GM23338 (cell line): ENCODE results near the gene SLC48A1.
"Not testable (repeated sequence)": the region's sequence is repeated elsewhere in the genome, so short reads cannot be mapped to it uniquely, and the experiment has no call there.

Experiments
- CREB1 ChIP-seq: fragments of 250-450 bp; sonication (Bioruptor Pico); IDR thresholded peaks from 2 replicates; pipeline ENCODE4 v1.5.0; 2020; ENCODE audit warnings: low read depth, mild to moderate bottlenecking, moderate library complexity
- CTCF ChIP-seq, 2 experiments: fragments of 200-600 bp in 1 of 2; sonication (generic) in 1 of 2; conservative IDR thresholded peaks; 2 replicates each; pipeline versions ENCODE4 v1.5.1 to v1.6.1; 2016 to 2017; ENCODE audit warnings: antibody characterized with exemption in 2 of 2, low read depth in 2 of 2, mild to moderate bottlenecking in 2 of 2, moderate library complexity in 1 of 2
- EZH2 ChIP-seq: fragments of 200-600 bp; sonication (generic); IDR thresholded peaks from one replicate; pipeline ENCODE4 v1.8.0; 2017; ENCODE audit warnings: antibody characterized with exemption, mild to moderate bottlenecking, low read depth; ENCODE audit not compliant: unreplicated experiment
- EZH2phosphoT487 ChIP-seq: fragments of 200-600 bp; sonication (generic); IDR thresholded peaks from one replicate; pipeline ENCODE4 v1.8.1; 2018; ENCODE audit warnings: antibody characterized with exemption; ENCODE audit not compliant: unreplicated experiment
- JUNB ChIP-seq: IDR thresholded peaks from one replicate; pipeline ENCODE4 v1.6.1; 2016; ENCODE audit warnings: antibody characterized with exemption; ENCODE audit not compliant: unreplicated experiment
- NANOG ChIP-seq: IDR thresholded peaks from 2 replicates; pipeline ENCODE4 v1.6.1; 2016; ENCODE audit warnings: antibody characterized with exemption, borderline replicate concordance
- POLR2AphosphoS5 ChIP-seq: IDR thresholded peaks from 2 replicates; pipeline ENCODE4 v1.6.1; 2016; ENCODE audit warnings: antibody characterized with exemption, low read depth
- REST ChIP-seq: IDR thresholded peaks from one replicate; pipeline ENCODE4 v1.6.1; 2018; ENCODE audit warnings: antibody characterized with exemption; ENCODE audit not compliant: unreplicated experiment
- STAT1 ChIP-seq: IDR thresholded peaks from one replicate; pipeline ENCODE4 v1.6.1; 2016; ENCODE audit warnings: antibody characterized with exemption; ENCODE audit not compliant: unreplicated experiment
- ZNF114 ChIP-seq: fragments of 250-450 bp; sonication (Bioruptor Pico); IDR thresholded peaks from 2 replicates; pipeline ENCODE4 v1.5.0; 2020; ENCODE audit warnings: mild to moderate bottlenecking, moderate library complexity
- ZNF331 ChIP-seq: fragments of 250-450 bp; sonication (Bioruptor Pico); IDR thresholded peaks from 2 replicates; pipeline ENCODE4 v1.5.0; 2020; ENCODE audit warnings: low read depth, mild to moderate bottlenecking, moderate library complexity
- ZNF462 ChIP-seq: fragments of 250-450 bp; sonication (Bioruptor Pico); IDR thresholded peaks from 2 replicates; pipeline ENCODE4 v1.5.0; 2020; ENCODE audit warnings: mild to moderate bottlenecking, moderate library complexity
- TF ChIP-seq, protein P1 (sequence below): IDR thresholded peaks from 2 replicates; pipeline ENCODE4 v1.6.1; 2016; ENCODE audit warnings: antibody characterized with exemption

GRCh38 chr12:47815447-47815846, 42.4 kb downstream of the SLC48A1 start:
- not testable (repeated sequence) for TF ChIP-seq CTCF (conservative IDR thresholded peaks at IDR 0.05; ENCODE audit: low read depth in 2 of 2); POLR2AphosphoS5; EZH2; CREB1 (CRISPR knock-in tag); ZNF114 (CRISPR knock-in tag); REST; ZNF331 (CRISPR knock-in tag); EZH2phosphoT487; ZNF462 (CRISPR knock-in tag); NANOG; STAT1; JUNB
- TF ChIP-seq, protein P1, sequence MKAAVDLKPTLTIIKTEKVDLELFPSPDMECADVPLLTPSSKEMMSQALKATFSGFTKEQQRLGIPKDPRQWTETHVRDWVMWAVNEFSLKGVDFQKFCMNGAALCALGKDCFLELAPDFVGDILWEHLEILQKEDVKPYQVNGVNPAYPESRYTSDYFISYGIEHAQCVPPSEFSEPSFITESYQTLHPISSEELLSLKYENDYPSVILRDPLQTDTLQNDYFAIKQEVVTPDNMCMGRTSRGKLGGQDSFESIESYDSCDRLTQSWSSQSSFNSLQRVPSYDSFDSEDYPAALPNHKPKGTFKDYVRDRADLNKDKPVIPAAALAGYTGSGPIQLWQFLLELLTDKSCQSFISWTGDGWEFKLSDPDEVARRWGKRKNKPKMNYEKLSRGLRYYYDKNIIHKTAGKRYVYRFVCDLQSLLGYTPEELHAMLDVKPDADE = not testable (repeated sequence)
